Measurements from ENCODE around the gene ACR. TPM values are rescaled to one million over a fixed set of nuclear protein-coding genes. Genes with fewer than 3 reads are reported as not detected.

The ACR gene
- polyA plus RNA-seq, 1 of the 3 experiments (the other 2 are of a cell fraction): 0.15 TPM

DNA sequence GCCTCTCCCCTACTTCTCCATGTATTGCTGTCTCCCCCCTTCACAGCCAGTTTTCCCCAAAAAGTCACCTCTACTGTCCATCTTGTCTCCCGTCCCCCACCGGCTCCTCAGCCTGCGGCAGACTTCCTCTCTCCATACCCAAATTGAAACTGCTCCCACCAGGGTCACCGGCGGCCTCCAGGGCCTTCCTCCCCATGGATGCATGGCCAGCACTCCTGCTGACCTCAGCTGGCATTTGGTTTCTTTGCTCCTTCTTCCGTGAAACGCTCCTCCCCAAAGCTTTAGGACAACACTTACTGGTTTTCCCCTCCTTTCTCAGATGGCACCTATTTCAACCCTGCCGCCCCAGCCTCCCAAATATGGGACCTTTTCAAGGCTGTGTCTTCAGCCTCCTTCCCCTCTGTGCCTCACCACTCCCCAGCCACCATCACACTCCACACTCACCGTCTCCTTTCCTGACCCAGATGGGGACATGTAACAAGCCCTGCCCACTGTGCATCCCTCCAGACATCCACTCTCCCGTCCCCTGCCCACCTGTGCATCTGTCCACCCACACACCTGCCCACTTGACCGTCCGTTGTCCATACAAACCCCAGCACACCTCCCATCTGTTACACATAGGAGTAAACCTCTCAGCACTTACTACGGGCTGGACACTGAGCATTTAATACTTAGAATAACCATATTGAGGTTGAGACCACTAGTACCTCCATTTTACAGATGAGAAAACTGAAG is 21.5 kb upstream of the ACR start:
- Histone ChIP-seq H3K9me2 (no peaks in the 10 kb centered on the region), H4K20me1 (ENCODE audit: insufficient read depth) (no peaks in the 10 kb centered on the region), H3K4me3 (ENCODE audit: low read depth in 2 of 2, low read length in 1 of 2) (no peak overlapping the region), H3F3A (replicated peaks; ENCODE audit: insufficient read depth) (no peaks in the 10 kb centered on the region), H3K27ac (ENCODE audit: low read depth in 2 of 2, low read length in 1 of 2) (no peak overlapping the region), H3K4me1 (ENCODE audit: control insufficient read depth in 1 of 2, insufficient read depth in 2 of 2, low read depth in 1 of 2, low read length in 1 of 2) (no peaks in the 10 kb centered on the region), H3K4me2 (no peak overlapping the region), H3K79me2 (ENCODE audit: insufficient read depth) (no peaks in the 10 kb centered on the region), H3K9me3 (no peaks in the 10 kb centered on the region), H3K36me3 (replicated peaks in 1 of 2; ENCODE audit: control insufficient read depth in 1 of 2, insufficient read depth in 2 of 2, low read length in 1 of 2) (no peaks in the 10 kb centered on the region), H3K9ac (no peak overlapping the region), H2AFZ (ENCODE audit: low read depth) (no peak overlapping the region), H3K27me3 (ENCODE audit: insufficient read depth) (no peaks in the 10 kb centered on the region)
- CTCF ChIA-PET: interaction anchor here (0.8 to 1.4 kb wide), 2 partner anchors 10 to 15 kb away, joined by 3 read pairs; no protein-coding TSS in a partner anchor
- POLR2A ChIA-PET: no interaction called here
- TF ChIP-seq RXRA (IDR thresholded peaks at IDR 0.05; ENCODE audit: borderline replicate concordance, low read depth) (no peak), CTCF (IDR thresholded peaks at IDR 0.05) (no peak), EP300 (IDR thresholded peaks at IDR 0.05; ENCODE audit: borderline replicate concordance in 1 of 2, low read depth in 1 of 2, low read length in 1 of 2) (no peak), FOXM1 (IDR thresholded peaks at IDR 0.05; ENCODE audit: low read depth) (no peak)
- no peak for DNase-seq
- 85% methylated on average over 13 of the region's 13 CpGs for WGBS (ENCODE audit: low lambda C conversion rate)

- no peak for TF ChIP-seq RFX5 (IDR thresholded peaks at IDR 0.05; ENCODE audit: low read length)
- TF ChIP-seq JUND (IDR thresholded peaks at IDR 0.05): no peak
- no peak for TF ChIP-seq SMC3 (IDR thresholded peaks at IDR 0.05; ENCODE audit: low read depth, low read length)
- no peaks in the 10 kb centered on the region for H4K20me1 ChIP-seq (ENCODE audit: insufficient read depth)
- H3K9me2 ChIP-seq: no peaks in the 10 kb centered on the region
- H3K9me3 ChIP-seq: no peaks in the 10 kb centered on the region
- ChIA-PET POLR2A (no interaction called here), CTCF (interaction anchor here (0.8 to 1.4 kb wide), 2 partner anchors 9 to 14 kb away, joined by 3 read pairs; no protein-coding TSS in a partner anchor)
- no peak overlapping the region for H3K4me3 ChIP-seq (ENCODE audit: low read depth in 2 of 2, low read length in 1 of 2)
- H3K79me2 ChIP-seq (ENCODE audit: insufficient read depth): no peaks in the 10 kb centered on the region
- no peak overlapping the region for H3K9ac ChIP-seq
- H2AFZ ChIP-seq (ENCODE audit: low read depth): no peak overlapping the region
- H3K4me1 ChIP-seq (ENCODE audit: control insufficient read depth in 1 of 2, insufficient read depth in 2 of 2, low read depth in 1 of 2, low read length in 1 of 2): no peaks in the 10 kb centered on the region
- no peak overlapping the region for H3K4me2 ChIP-seq
- no peaks in the 10 kb centered on the region for H3K27me3 ChIP-seq (ENCODE audit: insufficient read depth)
- DNase-seq: no peak
- no peaks in the 10 kb centered on the region for H3F3A ChIP-seq (replicated peaks; ENCODE audit: insufficient read depth)
- H3K27ac ChIP-seq (ENCODE audit: low read depth in 2 of 2, low read length in 1 of 2): no peak overlapping the region
- H3K36me3 ChIP-seq (replicated peaks in 1 of 2; ENCODE audit: control insufficient read depth in 1 of 2, insufficient read depth in 2 of 2, low read length in 1 of 2): no peaks in the 10 kb centered on the region
- WGBS (ENCODE audit: low lambda C conversion rate): 63% methylated on average over 3 of the region's 10 CpGs
Measured at GRCh38 chr22:50717709-50718351, 20.2 kb upstream of the ACR start.

DNA sequence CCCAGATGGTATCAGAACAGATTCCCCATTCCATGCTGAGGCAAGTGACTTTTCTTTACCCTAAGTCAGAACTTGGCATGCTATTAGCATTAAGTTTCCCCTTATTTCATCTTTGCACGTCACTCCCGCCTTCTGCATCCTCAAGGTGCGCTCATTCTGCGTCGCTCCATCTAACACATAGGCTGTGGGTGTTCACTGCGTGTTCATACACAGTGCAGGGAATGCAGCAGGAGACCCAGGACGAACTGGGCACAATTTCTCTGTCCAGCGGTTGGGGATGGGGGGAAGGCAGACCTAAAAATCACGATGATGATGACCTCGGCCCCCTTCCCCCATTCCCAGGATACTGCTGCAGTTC is 19.7 kb upstream of the ACR start:
- CTCF ChIA-PET: no interaction called here

More for the DNA sequence above, 19.7 kb upstream of the ACR start:
- Histone ChIP-seq H3K79me2 (ENCODE audit: insufficient read depth) (no peaks in the 10 kb centered on the region), H3K27ac (ENCODE audit: low read depth in 2 of 2, low read length in 1 of 2) (no peak overlapping the region), H3K9ac (no peak overlapping the region), H3K4me1 (ENCODE audit: control insufficient read depth in 1 of 2, insufficient read depth in 2 of 2, low read depth in 1 of 2, low read length in 1 of 2) (no peaks in the 10 kb centered on the region), H3K9me3 (no peaks in the 10 kb centered on the region), H3F3A (replicated peaks; ENCODE audit: insufficient read depth) (no peaks in the 10 kb centered on the region), H3K4me3 (ENCODE audit: low read depth in 2 of 2, low read length in 1 of 2) (no peak overlapping the region), H3K4me2 (no peak overlapping the region), H2AFZ (ENCODE audit: low read depth) (no peak overlapping the region), H3K27me3 (ENCODE audit: insufficient read depth) (no peaks in the 10 kb centered on the region), H3K36me3 (replicated peaks in 1 of 2; ENCODE audit: control insufficient read depth in 1 of 2, insufficient read depth in 2 of 2, low read length in 1 of 2) (no peaks in the 10 kb centered on the region), H3K9me2 (no peaks in the 10 kb centered on the region), H4K20me1 (ENCODE audit: insufficient read depth) (no peaks in the 10 kb centered on the region)
- no peak for DNase-seq
- TF ChIP-seq, protein P1, sequence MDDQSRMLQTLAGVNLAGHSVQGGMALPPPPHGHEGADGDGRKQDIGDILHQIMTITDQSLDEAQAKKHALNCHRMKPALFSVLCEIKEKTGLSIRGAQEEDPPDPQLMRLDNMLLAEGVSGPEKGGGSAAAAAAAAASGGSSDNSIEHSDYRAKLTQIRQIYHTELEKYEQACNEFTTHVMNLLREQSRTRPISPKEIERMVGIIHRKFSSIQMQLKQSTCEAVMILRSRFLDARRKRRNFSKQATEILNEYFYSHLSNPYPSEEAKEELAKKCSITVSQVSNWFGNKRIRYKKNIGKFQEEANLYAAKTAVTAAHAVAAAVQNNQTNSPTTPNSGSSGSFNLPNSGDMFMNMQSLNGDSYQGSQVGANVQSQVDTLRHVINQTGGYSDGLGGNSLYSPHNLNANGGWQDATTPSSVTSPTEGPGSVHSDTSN (IDR thresholded peaks at IDR 0.05): no peak
- TF ChIP-seq POLR2AphosphoS5 (IDR thresholded peaks at IDR 0.05; ENCODE audit: low read depth, low read length) (no peak), RXRA (IDR thresholded peaks at IDR 0.05; ENCODE audit: borderline replicate concordance, low read depth) (no peak), SMC3 (IDR thresholded peaks at IDR 0.05; ENCODE audit: low read depth, low read length) (no peak), NRF1 (IDR thresholded peaks at IDR 0.05; ENCODE audit: low read depth, low read length) (no peak), TEAD4 (IDR thresholded peaks at IDR 0.05; ENCODE audit: borderline replicate concordance, insufficient read depth) (no peak), MXI1 (IDR thresholded peaks at IDR 0.05; ENCODE audit: low read depth, low read length) (no peak), MEF2A (IDR thresholded peaks at IDR 0.05; ENCODE audit: borderline replicate concordance, low read depth) (no peak), TAF1 (IDR thresholded peaks at IDR 0.05; ENCODE audit: borderline replicate concordance, low read depth, low read length) (no peak)
- TF ChIP-seq, protein P2, sequence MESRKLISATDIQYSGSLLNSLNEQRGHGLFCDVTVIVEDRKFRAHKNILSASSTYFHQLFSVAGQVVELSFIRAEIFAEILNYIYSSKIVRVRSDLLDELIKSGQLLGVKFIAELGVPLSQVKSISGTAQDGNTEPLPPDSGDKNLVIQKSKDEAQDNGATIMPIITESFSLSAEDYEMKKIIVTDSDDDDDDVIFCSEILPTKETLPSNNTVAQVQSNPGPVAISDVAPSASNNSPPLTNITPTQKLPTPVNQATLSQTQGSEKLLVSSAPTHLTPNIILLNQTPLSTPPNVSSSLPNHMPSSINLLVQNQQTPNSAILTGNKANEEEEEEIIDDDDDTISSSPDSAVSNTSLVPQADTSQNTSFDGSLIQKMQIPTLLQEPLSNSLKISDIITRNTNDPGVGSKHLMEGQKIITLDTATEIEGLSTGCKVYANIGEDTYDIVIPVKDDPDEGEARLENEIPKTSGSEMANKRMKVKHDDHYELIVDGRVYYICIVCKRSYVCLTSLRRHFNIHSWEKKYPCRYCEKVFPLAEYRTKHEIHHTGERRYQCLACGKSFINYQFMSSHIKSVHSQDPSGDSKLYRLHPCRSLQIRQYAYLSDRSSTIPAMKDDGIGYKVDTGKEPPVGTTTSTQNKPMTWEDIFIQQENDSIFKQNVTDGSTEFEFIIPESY (IDR thresholded peaks at IDR 0.05; ENCODE audit: borderline replicate concordance, low read depth): no peak
- WGBS (ENCODE audit: low lambda C conversion rate): 93% methylated on average over 10 of the region's 10 CpGs
- POLR2A ChIA-PET: no interaction called here
